CD4-positive, alpha-beta T cell treated with Interleukin-1 beta for 1 hour (primary cell): ENCODE measurements around the gene RHBDL2.
"Not testable (repeated sequence)": the region's sequence is repeated elsewhere in the genome, so short reads cannot be mapped to it uniquely, and the experiment has no call there.

Experiments used
- DNase-seq, 2 donors: peaks; one replicate each; pipeline ENCODE4 v3.0.0-alpha.2; 2020 to 2022

The RHBDL2 gene

DNA sequence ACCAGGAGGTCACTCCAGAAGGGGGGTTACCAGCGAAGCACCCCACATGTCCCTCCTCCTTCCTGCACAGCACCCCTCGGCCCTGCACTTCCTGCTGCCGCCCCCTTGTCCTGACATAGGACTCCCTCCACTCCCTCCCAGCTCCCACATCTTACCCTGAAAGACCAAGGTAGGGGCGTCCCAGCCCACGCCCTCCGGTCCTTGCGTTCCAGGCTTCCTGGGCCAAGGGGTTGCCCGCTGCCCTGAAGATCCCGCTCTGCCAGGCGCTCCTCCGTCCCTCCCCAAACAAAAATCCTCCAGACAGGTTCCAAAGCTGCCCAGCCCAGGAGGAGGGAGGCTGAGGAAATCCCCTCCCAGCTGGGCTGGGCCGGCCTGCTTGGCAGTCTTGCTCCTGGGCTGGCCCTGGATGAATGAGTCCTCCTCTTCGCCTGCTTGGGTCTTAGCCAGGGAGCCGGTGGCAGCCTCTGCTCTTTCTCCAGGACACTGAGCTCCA, at the start of gene RHBDL2:
TSS of gene RHBDL2 (minus strand) at position 304 of the 493 bp plus-strand sequence. CDS start 22,618 bp downstream, outside the sequence.
- no peak for DNase-seq

GRCh38 chr1:38990738-38991637, 49.4 kb upstream of the RHBDL2 start, which contains the start of gene AKIRIN1:
Gene AKIRIN1 (plus strand): TSS chr1:38991276. CDS start chr1:38991381, 105 bp downstream.
- peak; percentile 98 for DNase-seq

DNA sequence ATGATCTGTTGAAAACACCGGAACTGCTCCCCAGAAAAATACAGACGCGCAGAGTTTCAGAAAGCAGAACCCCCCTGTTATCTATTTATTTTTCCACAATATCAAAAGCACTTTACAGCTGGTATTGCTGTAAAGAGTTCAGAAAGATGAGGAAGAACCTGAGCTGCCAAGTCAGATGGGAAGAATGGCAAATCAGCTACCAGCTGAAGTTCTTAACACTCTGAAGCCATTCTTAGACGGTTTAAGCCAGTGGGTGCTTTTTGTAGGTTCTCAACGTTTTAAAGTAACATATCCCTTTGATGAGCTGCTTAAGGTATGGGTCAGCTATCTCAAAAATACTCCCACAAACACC, 48.7 kb upstream of the RHBDL2 start:
- no peak for DNase-seq

GRCh38 chr1:38989979-38990378, 48.3 kb upstream of the RHBDL2 start:
- DNase-seq = no peak

- not testable (repeated sequence) for DNase-seq
These were observed 37.8 kb upstream of the RHBDL2 start for GRCh38 chr1:38979380-38979779.

DNA sequence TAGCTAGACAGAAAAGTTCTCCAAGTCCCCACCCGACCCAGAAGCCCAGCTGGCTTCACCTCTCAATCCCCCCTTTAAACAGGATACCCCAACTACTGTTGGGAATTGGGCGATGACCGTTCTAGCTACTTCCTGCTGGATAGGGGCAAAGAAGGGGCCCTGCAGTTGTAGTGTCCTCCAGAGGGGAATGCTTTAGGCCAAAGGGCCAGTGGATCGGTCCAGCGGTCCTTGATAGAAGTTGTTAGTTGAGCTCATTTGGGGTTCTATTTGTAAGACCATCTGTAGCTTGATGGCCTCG, 36.6 kb upstream of the RHBDL2 start:
- not testable (repeated sequence) for DNase-seq

DNA sequence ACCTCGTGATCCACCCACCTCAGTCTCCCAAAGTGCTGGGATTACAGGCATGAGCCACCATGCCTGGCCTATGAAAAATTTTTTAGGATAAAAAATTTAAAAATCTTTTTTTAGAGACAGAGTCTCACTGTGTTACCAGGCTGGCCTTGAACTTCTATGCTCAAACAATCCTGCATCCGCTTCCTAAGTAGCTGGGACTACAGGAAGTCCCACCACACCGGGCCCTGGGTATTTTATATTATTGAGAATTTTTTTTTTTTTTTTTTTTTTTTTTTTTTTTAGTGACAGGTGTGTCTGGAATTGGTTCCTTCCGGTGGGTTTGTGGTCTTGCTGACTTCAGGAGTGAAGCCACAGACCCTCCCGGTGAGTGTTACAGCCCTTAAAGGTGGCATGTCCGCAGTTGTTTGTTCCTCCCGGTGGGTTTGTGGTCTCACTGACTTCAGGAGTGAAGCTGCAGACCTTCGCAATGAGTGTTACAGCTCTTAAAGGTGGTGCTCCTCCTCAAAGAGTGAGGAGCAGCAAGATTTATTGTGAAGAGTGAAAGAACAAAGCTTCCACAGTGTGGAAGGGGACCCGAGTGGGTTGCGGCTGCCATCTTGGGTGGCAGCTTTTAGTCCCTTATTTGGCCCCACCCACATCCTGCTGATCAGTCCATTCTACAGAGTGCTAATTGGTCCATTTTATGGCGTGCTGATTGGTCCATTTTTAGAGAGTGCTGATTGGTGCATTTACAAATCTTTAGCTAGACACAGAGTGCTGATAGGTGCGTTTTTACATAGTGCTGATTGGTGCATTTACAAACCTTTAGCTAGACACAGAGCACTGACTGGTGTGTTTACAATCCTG, 36.0 kb upstream of the RHBDL2 start:
- peak; percentile 79 to 81 for DNase-seq

GRCh38 chr1:38973659-38974437, 32.2 kb upstream of the RHBDL2 start:
- DNase-seq = no peak

DNA sequence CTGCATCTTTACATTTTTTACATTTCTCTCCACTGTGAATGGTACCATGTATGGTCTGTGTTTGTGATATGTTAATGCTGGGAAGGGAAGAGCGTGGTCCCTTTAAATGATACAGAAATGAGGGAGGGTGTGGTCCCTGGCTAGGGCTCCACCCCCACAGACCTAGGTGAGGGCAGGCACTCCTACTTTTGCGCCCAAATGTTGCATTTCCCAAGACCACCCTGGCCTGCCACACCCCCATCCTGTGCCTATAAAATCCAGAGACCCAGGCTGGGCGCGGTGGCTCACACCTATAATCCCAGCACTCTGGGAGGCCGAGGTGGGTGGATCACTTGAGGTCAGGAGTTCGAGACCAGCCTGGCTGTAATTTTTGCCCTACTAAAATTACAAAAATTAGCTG, 31.5 kb upstream of the RHBDL2 start:
- DNase-seq = not testable (repeated sequence)

GRCh38 chr1:38964140-38964548, 22.5 kb upstream of the RHBDL2 start:
- DNase-seq = peak in 1 of 2 donors; percentile 21

GRCh38 chr1:38962560-38962959, 20.9 kb upstream of the RHBDL2 start:
- DNase-seq = no peak

DNA sequence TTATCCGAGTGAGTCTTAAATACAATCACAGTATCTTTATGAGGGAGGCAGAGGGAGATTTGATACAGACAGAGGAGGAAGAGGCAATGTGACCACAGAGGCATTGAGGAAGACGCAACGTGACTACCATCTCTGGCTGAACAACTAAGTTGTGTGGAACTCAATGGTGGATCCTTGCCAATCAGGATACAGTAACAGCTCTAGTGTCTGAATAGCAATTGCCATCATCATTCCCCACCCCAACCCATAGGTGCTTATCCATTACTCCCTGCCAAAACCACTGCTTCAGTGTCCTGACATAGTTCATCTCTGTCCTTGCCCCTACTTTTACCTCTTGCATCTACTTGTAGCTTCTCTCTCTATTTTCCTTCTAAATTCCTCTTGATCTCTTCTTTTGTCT, 20.5 kb upstream of the RHBDL2 start:
- no peak for DNase-seq

DNA sequence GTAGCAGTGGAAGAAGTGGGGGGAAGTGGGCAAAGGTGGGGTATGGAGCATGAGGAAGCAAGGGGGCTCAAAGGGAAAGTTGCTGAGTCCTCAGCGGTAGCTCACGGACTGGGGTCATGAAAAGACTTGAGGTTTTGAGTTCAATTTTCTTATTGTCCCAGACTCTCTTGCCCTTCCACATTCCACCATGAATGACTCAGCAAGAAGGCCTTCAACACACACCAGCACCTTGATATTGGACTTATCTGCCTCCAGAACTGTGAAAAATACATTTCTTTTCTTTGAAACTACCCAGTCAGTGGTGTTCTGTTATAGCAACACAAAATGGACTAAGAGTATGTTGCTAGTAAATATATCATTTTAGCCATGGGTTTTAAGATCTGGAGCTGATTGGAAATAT, 17.3 kb upstream of the RHBDL2 start:
- DNase-seq = no peak

- no peak for DNase-seq
These were observed 11.8 kb upstream of the RHBDL2 start for GRCh38 chr1:38953433-38953860.

- no peak for DNase-seq
These were observed 8.9 kb upstream of the RHBDL2 start for GRCh38 chr1:38950553-38950952.

GRCh38 chr1:38944547-38944946, 2.9 kb upstream of the RHBDL2 start:
- no peak for DNase-seq

GRCh38 chr1:38942664-38943428, 1.2 kb upstream of the RHBDL2 start:
- no peak for DNase-seq

- no peak for DNase-seq
These were observed 537 bp downstream of the RHBDL2 start for GRCh38 chr1:38941093-38941492.

DNA sequence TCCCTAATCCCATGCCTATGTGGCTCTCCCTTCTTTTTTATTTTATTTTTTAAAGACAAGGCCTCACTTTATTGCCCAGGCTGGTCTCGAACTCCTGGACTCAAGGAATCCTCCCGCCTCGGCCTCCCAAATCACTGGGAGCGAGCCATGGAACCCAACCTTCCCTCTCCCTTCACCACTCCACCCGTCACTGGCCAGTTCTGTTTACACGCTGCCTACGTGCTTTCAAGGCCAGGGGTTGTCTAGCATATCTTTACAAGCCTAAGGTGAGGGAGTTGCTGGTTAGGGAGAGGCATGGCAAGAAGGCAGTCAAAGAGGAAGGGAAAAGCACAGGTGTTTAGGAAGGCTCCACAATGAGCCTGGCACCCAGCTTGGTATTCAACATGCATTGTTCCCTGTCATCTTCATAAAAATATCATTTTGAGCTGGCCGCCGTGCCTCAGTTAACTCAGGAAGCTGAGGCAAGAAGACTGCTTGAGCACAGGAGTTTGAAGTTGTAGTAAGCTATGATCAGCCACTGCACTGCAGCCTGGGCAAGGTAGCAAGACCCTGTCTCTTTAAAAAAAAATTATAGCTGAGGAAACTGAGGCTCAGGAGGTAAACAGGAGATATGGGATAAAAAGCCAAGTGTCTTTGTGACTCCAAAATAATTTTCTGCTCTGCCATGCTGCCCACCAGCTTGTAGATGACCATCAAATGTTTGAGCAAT, 1.1 kb downstream of the RHBDL2 start:
- DNase-seq = no peak

DNA sequence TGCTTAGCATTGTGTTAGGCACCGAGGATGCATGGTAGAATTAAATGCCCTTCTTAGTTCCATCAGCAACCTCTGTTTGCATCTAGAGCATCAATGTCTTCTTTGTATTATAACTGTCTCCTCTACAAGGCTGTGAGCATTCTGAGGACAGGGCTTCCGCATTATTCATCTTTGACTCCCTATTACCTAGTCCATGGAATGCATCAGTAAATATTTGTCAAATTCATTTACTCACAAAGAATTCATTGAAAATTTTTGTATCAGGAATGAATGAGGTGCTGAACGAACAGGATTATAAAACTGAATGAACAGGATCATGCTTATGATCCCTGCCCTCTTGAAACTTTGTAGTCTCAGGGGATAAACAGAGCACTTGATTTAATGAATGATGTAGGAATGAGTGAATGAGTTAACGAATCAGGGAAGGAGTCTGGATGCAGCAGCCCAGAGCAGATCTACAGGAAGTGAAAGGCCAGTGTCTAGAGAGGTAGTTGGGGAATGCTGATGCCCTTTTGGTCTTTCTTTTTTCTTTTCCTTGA, 2.8 kb downstream of the RHBDL2 start:
- no peak for DNase-seq

- DNase-seq = no peak
These were observed 9.1 kb downstream of the RHBDL2 start for GRCh38 chr1:38932571-38932970.
